ENCODE measurements around the gene SLC38A6. TPM values are rescaled to one million over a fixed set of nuclear protein-coding genes. Genes with fewer than 3 reads are reported as not detected.
A peak's percentile ranks its signal among the peaks of the same experiment; 100 is the strongest.

Gene SLC38A6
- total and polyA plus RNA-seq, 9 of the 15 experiments (the other 6 are each of a cell fraction or from before 2014, with no cell fraction given), result 9.8 to 40.3 (median 17.6) TPM

DNA sequence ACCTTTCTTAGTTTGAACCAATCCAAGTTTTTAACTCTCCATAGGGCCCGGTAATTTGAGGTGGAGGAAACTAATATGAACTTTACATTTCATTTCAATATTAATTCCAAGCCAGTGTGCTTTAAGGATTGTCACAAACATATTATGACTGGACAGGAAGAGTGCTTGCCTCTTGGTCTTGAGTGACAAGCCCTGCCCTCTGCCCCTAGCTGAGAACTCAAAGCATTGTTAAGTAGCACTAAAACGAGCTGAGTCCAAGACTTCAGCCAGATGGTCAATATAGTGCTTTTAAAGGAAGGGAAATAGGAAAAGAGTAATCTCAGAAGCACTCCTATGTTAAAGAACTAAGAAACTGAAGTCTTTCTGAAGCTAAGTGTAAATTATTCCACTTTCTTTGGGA is 17.3 kb upstream of the SLC38A6 start:
- Histone ChIP-seq H4K20me1 (replicated peaks; ENCODE audit: control insufficient read depth, insufficient read depth, low read length) (no peaks in the 10 kb centered on the region), H2AFZ (ENCODE audit: low read depth, low read length) (no peak overlapping the region), H3K36me3 (ENCODE audit: control insufficient read depth, insufficient read depth, low read length) (no peaks in the 10 kb centered on the region), H3K4me2 (ENCODE audit: insufficient read depth, low read length) (no peak overlapping the region), H3K9me3 (replicated peaks; ENCODE audit: control insufficient read depth, insufficient read depth, low read depth, low read length) (no peaks in the 10 kb centered on the region), H3K79me2 (ENCODE audit: control insufficient read depth, insufficient read depth, low read length) (no peaks in the 10 kb centered on the region), H3K9ac (ENCODE audit: insufficient read depth in 1 of 2, low read depth in 2 of 2, low read length in 2 of 2) (no peak overlapping the region), H3K4me3 (no peak overlapping the region), H3K27ac (ENCODE audit: extremely low read depth, low read depth, low read length) (0 out of 3 replicates have a peak overlapping the region, but pooled peaks have one; percentile 8), H3K9me1 (ENCODE audit: control insufficient read depth, insufficient read depth, low read length) (no peaks in the 10 kb centered on the region), H3K4me1 (replicated peaks in 1 of 2; ENCODE audit: control insufficient read depth in 2 of 2, insufficient read depth in 2 of 2, low read length in 2 of 2) (peaks cover 4 to 5% of the 10 kb centered on the region in 2 experiments; a peak in 3 of 5 replicates), H3K27me3 (ENCODE audit: control insufficient read depth in 2 of 2, insufficient read depth in 2 of 2, low read length in 2 of 2) (no peaks in the 10 kb centered on the region)
- intact Hi-C loops (cut with micrococcal nuclease) (no loop called here), in situ Hi-C loops (cut with MboI) (no loop called here)
- no peak for TF ChIP-seq POLR2AphosphoS2 (IDR thresholded peaks at IDR 0.05; ENCODE audit: low read length)
- TF ChIP-seq, protein P1, sequence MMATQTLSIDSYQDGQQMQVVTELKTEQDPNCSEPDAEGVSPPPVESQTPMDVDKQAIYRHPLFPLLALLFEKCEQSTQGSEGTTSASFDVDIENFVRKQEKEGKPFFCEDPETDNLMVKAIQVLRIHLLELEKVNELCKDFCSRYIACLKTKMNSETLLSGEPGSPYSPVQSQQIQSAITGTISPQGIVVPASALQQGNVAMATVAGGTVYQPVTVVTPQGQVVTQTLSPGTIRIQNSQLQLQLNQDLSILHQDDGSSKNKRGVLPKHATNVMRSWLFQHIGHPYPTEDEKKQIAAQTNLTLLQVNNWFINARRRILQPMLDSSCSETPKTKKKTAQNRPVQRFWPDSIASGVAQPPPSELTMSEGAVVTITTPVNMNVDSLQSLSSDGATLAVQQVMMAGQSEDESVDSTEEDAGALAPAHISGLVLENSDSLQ (IDR thresholded peaks at IDR 0.05), result peak; percentile 74
- no TSS peak for BruUV-seq (replicated peaks)
- ChIA-PET CTCF (ENCODE audit: low intra/inter-chr PET ratio) (no interaction called here), POLR2A (no interaction called here)
- 43% methylated on average over 2 of the region's 2 CpGs for WGBS (ENCODE audit: insufficient coverage, low coverage, missing lambda C conversion rate)
- DNase-seq (ENCODE audit: extremely low read depth in 1 of 4, low spot score in 3 of 4) (no peak), ATAC-seq (peak; percentile 66; the same call in 1 of the 3 replicates), FAIRE-seq (no peak)

DNA sequence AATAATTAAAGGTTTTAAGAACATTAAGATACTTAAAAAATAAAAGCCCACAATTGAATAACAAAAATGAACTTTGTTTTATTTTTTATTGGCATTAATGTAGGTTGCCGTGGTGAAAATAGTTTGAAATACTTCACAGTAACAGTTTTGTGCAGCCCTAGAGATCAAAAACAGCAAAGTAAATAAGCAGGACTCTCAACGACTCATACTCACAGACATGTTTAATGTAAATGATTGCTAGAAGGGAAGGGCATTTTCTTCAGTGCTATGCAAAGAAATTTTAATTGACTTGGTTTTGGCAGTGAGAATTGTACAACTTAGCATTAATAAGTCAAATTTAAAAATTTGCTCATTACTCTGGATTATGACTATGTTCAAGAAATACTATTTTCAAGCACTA is 16.1 kb upstream of the SLC38A6 start:
- CTCF ChIA-PET (ENCODE audit: low intra/inter-chr PET ratio), result no interaction called here
- Histone ChIP-seq H3K4me1 (replicated peaks in 1 of 2; ENCODE audit: control insufficient read depth in 2 of 2, insufficient read depth in 2 of 2, low read length in 2 of 2) (peaks cover 4 to 5% of the 10 kb centered on the region in 2 experiments; a peak in 3 of 5 replicates), H3K9me1 (ENCODE audit: control insufficient read depth, insufficient read depth, low read length) (no peaks in the 10 kb centered on the region), H3K36me3 (ENCODE audit: control insufficient read depth, insufficient read depth, low read length) (no peaks in the 10 kb centered on the region), H3K9ac (ENCODE audit: insufficient read depth in 1 of 2, low read depth in 2 of 2, low read length in 2 of 2) (no peak overlapping the region), H4K20me1 (replicated peaks; ENCODE audit: control insufficient read depth, insufficient read depth, low read length) (no peaks in the 10 kb centered on the region), H3K4me2 (ENCODE audit: insufficient read depth, low read length) (no peak overlapping the region), H3K9me3 (replicated peaks; ENCODE audit: control insufficient read depth, insufficient read depth, low read depth, low read length) (no peaks in the 10 kb centered on the region), H3K27me3 (ENCODE audit: control insufficient read depth in 2 of 2, insufficient read depth in 2 of 2, low read length in 2 of 2) (no peaks in the 10 kb centered on the region), H3K4me3 (no peak overlapping the region), H3K79me2 (ENCODE audit: control insufficient read depth, insufficient read depth, low read length) (no peaks in the 10 kb centered on the region), H2AFZ (ENCODE audit: low read depth, low read length) (no peak overlapping the region), H3K27ac (ENCODE audit: extremely low read depth, low read depth, low read length) (no peak overlapping the region)
- ATAC-seq (no peak), FAIRE-seq (no peak), DNase-seq (ENCODE audit: extremely low read depth in 1 of 4, low spot score in 3 of 4) (no peak)
- in situ Hi-C loops (cut with MboI), result no loop called here
- WGBS (ENCODE audit: insufficient coverage, low coverage, missing lambda C conversion rate), result 56% methylated on average over 2 of the region's 2 CpGs
- BruUV-seq (replicated peaks), result no TSS peak
- POLR2A ChIA-PET, result no interaction called here
- intact Hi-C loops (cut with micrococcal nuclease), result no loop called here
- TF ChIP-seq MECOM (CRISPR knock-in tag; IDR thresholded peaks at IDR 0.05) (no peak), HNRNPLL (IDR thresholded peaks at IDR 0.05; ENCODE audit: low read depth, low read length, poor library complexity, severe bottlenecking) (no peak), CC2D1A (IDR thresholded peaks at IDR 0.05) (no peak), HIVEP1 (CRISPR knock-in tag; IDR thresholded peaks at IDR 0.05) (no peak), DDX20 (tag; IDR thresholded peaks at IDR 0.05; ENCODE audit: low read depth) (no peak), FOXM1 (IDR thresholded peaks at IDR 0.05; ENCODE audit: low read depth) (no peak), FOXM1 (CRISPR knock-in tag; IDR thresholded peaks at IDR 0.05; ENCODE audit: low read depth) (no peak), ARID2 (IDR thresholded peaks at IDR 0.05) (no peak), XRCC4 (IDR thresholded peaks at IDR 0.05; ENCODE audit: extremely low read depth, insufficient read depth, insufficient read length) (no peak), SRSF3 (IDR thresholded peaks at IDR 0.05; ENCODE audit: insufficient read depth, low read length) (no peak)
- TF ChIP-seq, protein P2, sequence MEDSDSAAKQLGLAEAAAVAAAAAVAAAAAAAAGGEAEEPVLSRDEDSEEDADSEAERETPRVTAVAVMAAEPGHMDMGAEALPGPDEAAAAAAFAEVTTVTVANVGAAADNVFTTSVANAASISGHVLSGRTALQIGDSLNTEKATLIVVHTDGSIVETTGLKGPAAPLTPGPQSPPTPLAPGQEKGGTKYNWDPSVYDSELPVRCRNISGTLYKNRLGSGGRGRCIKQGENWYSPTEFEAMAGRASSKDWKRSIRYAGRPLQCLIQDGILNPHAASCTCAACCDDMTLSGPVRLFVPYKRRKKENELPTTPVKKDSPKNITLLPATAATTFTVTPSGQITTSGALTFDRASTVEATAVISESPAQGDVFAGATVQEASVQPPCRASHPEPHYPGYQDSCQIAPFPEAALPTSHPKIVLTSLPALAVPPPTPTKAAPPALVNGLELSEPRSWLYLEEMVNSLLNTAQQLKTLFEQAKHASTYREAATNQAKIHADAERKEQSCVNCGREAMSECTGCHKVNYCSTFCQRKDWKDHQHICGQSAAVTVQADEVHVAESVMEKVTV (CRISPR knock-in tag; IDR thresholded peaks at IDR 0.05), result no peak
- TF ChIP-seq, protein P3, sequence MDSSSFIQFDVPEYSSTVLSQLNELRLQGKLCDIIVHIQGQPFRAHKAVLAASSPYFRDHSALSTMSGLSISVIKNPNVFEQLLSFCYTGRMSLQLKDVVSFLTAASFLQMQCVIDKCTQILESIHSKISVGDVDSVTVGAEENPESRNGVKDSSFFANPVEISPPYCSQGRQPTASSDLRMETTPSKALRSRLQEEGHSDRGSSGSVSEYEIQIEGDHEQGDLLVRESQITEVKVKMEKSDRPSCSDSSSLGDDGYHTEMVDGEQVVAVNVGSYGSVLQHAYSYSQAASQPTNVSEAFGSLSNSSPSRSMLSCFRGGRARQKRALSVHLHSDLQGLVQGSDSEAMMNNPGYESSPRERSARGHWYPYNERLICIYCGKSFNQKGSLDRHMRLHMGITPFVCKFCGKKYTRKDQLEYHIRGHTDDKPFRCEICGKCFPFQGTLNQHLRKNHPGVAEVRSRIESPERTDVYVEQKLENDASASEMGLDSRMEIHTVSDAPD (CRISPR knock-in tag; IDR thresholded peaks at IDR 0.05), result no peak

Data from K562 (cell line).